Epidermal melanocyte (primary cell): ENCODE data around the gene ZC3H10.

Source experiments
- DNase-seq: peaks from one replicate; pipeline ENCODE4 v3.0.0; 2011; ENCODE audit warnings: low spot score; ENCODE audit not compliant: insufficient read length

Gene ZC3H10

DNA sequence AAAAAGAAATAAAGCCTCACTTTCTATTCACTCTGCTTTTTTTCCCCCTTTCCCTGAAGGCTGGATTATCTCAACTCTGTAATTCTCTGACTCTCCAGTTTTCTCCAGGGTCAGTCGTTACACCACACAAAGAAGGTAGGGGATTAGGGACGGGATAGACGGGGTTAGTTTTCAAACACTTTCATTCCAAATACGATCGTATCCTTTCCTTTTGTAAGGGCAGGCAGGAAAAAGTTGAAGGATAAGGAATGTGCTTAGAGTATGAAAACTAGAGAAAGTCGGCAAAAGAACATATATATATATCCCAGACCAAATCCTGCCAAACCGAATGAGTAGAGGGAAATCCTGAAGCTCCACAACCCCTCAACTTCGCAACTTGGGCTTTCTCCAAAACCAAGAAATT lies 9.4 kb downstream of the ZC3H10 start:
- DNase-seq, result no peak

DNA sequence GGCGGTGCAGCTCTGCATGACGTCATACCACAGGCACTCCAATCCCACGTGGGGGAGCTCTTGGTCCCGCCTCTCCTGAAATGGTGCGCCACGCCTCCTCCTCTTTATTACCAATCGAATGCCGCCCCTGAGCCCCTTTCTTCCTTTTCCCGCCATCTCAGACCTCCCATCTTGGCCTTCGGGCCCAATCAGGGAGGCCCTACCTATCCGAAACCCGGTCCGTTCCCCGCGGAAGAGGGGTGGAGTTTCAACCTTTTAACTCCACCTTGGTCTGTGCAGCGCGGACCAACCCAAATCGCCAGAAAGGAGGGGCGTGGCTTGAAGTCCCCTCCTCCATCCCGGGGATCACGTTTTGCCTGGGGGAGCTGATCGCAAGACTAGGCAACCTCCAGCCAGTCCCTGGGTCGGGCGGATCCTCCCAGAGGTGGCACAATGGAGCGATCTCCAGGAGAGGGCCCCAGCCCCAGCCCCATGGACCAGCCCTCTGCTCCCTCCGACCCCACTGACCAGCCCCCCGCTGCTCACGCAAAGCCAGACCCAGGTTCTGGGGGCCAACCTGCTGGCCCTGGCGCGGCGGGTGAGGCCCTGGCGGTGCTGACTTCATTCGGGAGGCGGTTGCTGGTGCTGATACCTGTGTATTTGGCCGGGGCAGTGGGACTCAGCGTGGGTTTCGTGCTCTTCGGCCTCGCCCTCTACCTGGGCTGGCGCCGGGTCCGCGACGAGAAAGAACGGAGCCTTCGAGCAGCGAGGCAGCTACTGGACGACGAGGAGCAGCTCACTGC lies 10.0 kb downstream of the ZC3H10 start, which contains the start of gene ESYT1:
ESYT1 (plus strand) TSS at position 380 of the 782 bp plus-strand sequence; CDS start at position 433, 53 bp downstream.
- DNase-seq, result peak; percentile 96

DNA sequence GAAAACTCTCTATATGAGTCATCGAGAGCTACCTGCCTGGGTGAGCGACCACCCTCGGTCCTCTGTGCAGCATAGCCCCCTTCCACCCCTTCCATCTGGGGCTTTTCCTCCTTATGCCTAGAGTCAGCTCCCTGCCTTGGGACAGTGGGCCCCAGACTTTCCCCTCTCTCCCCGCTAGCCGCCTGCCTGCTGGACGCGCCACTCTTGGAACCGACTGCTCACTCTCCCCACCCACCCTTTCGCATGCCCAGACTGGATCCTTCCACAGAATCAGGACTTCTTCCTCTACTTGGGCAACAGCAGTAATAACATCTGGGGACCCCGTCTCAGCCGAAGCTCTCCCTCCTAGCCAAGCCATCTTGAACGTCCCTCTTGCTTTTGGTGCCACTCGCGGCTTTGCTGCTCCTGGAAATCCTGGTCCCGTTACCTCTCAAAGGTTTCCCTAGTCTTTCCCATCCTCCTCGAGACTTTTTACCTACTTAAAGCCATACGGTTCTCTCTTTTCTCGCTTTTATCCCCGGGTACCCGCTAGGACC lies 10.7 kb downstream of the ZC3H10 start:
- no peak for DNase-seq

- DNase-seq, result no peak
These were observed 11.3 kb downstream of the ZC3H10 start for GRCh38 chr12:56129206-56129941.

GRCh38 chr12:56129942-56130495 lies 12.0 kb downstream of the ZC3H10 start:
- DNase-seq, result no peak

DNA sequence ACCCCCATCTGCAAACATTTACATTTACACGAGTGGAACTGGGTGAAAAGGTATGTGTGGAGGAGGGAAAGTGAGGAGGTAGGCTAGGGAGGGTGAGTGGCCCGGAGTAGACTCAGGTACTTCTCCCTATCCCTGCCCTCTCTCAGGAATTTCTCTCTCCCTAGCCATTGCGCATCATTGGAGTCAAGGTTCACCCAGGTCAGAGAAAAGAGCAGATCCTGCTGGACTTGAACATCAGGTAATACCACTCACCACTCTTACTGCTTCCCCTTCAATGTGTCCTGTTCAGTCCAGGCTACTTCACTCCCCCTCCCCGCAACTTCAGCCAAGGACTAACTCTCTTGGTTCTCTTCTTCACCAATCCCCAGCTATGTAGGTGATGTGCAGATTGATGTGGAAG lies 12.8 kb downstream of the ZC3H10 start:
- DNase-seq, result no peak

DNA sequence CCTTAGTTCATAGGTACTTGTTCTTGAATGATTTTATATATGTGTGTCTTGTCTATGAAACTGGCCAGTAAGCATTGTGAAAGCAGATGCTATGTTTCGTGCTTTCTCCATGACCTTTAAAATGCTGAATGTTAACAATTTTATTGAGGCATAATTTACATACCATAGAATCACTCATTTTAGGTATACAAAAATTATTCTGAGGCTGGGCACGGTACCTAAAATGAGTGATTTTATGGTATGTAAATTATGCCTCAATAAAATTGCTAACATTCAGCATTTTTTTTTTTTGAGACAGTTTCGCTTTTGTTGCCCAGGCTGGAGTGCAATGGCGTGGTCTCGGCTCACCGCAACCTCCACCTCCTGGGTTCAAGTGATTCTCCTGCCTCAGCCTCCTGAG lies 16.8 kb downstream of the ZC3H10 start:
- no peak for DNase-seq

DNA sequence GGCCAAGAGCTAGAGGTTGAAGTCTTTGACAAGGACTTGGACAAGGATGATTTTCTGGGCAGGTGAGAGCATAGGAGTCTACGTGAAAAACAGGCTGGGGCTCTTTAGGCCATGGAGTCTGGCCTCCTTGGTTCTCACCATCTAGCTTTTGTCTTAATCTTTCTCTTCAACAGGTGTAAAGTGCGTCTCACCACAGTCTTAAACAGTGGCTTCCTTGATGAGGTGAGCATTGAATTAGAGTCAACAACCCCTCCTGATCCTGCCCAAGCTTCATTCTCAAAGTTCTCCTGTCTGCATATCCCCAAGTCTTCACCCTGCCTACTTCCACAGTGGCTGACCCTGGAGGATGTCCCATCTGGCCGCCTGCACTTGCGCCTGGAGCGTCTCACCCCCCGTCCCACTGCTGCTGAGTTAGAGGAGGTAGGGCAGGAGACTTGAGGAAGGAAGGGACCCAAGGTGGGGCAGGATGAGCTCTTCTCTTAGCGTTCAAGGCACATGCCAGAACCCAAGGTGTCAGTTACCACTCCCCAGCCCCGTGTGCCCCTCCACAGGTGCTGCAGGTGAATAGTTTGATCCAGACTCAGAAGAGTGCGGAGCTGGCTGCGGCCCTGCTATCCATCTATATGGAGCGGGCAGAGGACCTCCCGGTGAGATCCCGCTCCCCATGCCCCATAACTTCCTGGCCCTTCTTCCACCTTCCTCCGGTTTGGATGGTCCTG lies 19.9 kb downstream of the ZC3H10 start:
- no peak for DNase-seq

DNA sequence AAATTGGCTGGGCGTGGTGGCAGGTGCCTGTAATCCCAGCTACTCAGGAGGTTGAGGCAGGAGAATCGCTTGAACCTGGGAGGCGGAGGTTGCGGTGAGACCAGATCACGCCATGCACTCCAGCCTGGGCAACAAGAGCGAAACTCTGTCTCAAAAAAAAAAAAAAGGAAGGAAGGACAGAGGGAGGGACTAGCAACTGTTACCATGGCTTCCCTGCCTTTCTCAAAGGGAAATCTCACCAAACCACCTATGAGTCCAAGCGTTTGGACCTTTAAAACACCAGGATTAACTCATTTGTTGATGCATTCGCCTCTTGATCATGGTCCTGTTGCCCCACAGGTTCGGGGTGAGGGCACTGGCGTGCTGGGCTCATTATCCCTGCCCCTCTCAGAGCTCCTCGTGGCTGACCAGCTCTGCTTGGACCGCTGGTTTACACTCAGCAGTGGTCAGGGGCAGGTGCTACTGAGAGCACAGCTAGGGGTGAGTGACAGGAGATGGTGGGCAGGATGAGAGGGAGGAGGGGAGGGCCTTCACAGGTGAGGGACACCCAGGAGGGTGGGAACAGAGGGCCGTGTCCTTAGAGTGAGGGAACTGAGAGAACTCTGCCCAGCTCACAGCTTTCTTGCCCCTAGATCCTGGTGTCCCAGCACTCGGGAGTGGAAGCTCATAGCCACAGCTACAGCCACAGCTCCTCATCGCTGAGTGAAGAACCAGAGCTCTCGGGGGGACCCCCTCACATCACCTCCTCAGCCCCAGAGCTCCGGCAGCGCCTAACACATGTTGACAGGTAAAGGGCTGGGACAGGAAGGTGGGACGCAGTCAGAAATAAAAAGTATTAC lies 24.1 kb downstream of the ZC3H10 start:
- DNase-seq, result no peak

DNA sequence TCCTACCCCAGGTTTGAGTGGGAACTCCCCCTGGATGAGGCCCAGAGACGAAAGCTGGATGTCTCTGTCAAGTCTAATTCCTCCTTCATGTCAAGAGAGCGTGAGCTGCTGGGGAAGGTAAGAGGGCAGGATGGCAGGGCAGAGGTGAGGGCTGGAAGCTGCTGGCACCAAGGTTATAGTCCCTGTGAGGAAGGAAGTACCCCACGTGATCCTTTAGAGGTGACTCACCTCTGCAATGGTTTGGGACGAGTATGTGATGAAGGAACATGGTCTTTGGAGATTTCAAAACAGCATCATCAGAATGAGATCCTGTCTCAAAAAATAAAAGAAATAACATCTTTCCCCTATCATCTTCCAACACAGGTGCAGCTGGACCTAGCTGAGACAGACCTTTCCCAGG lies 25.2 kb downstream of the ZC3H10 start:
- DNase-seq, result no peak

- DNase-seq, result no peak
These were observed 25.8 kb downstream of the ZC3H10 start for GRCh38 chr12:56143870-56144269.

DNA sequence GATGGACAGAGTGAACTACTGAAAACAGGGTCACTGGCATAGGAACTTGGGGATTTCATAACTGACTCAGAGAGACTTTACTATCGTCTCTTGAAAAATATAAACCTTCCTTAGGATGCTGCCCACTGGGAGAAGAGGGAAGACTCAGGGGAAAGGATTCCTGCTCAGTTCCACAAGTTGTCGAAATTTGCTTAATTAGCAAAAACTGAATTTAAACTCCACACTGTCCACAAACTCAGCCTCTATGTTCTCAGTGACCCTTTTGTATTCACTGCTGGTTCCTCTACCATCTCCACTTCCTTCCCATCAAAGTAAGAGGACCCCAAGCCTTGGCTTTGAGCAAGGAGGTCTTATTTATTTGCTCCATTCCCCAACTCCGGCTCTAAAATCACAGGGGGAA lies 27.2 kb downstream of the ZC3H10 start:
- DNase-seq, result no peak

GRCh38 chr12:56146492-56147460 lies 28.7 kb downstream of the ZC3H10 start:
- DNase-seq, result no peak

- DNase-seq, result no peak
These were observed 32.5 kb downstream of the ZC3H10 start for GRCh38 chr12:56150563-56150962.

DNA sequence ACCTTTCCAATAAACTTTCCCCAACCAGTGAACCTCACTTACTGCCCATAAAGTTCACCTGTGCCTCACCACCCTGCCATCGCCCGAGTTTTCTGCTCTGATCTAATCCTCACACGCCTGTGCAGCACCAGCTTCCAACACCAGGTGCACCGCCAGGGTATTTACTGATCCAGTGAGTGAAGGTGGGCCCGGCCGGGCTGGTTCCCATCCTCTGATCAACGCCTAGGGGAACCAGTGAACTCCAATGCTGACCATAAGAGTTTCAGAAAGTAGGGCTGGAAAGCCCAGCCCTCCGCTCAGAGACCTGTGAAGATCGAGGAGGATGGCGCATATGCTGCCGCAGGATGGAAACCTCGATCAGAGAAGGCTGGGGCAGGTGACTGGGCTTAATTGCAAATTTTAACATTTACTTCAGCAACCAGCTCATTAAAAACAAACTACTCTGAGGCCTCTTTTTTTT lies 33.6 kb downstream of the ZC3H10 start:
- DNase-seq, result no peak

- DNase-seq, result peak; percentile 94
These were observed 34.2 kb downstream of the ZC3H10 start, which contains the start of gene MYL6B for GRCh38 chr12:56152132-56152755. Gene MYL6B (plus strand): TSS chr12:56152587. CDS start chr12:56153919, 1,332 bp downstream.

GRCh38 chr12:56152756-56153677 lies 35.0 kb downstream of the ZC3H10 start:
- no peak for DNase-seq

GRCh38 chr12:56153678-56154065 lies 35.6 kb downstream of the ZC3H10 start:
- no peak for DNase-seq
